ENCODE measurements around the gene SLC26A1. TPM values are rescaled to one million over a fixed set of nuclear protein-coding genes. Genes with fewer than 3 reads are reported as not detected.

The SLC26A1 gene
- total RNA-seq, 1 donor from 2014 or later = not detected

GRCh38 chr4:985123-985830 is 7.9 kb downstream of the SLC26A1 start:
- peaks cover 14% of the 10 kb centered on the region for H3K27me3 Mint-ChIP-seq (ENCODE audit: insufficient read depth, low read depth)
- H3K4me3 Mint-ChIP-seq = peak overlapping the region; percentile 9
- peak overlapping the region; percentile 70 for H2AFZ ChIP-seq (replicated peaks)

GRCh38 chr4:984336-985054 is 8.7 kb downstream of the SLC26A1 start:
- peaks cover 14% of the 10 kb centered on the region for H3F3A ChIP-seq (ENCODE audit: low read depth)
- no peaks in the 10 kb centered on the region for H3K36me3 Mint-ChIP-seq
- peak overlapping the region; percentile 67 for H3K4me2 ChIP-seq
- H4K20me1 ChIP-seq (ENCODE audit: low read depth) = no peaks in the 10 kb centered on the region
- no peaks in the 10 kb centered on the region for H3K79me2 ChIP-seq (ENCODE audit: low read depth)
- H3K9ac ChIP-seq = no peak overlapping the region
- H3K9me3 ChIP-seq (ENCODE audit: low read depth) = no peaks in the 10 kb centered on the region
- peak overlapping the region; percentile 17 for H3K4me3 ChIP-seq
- H3K36me3 ChIP-seq = no peaks in the 10 kb centered on the region
- H3K27ac Mint-ChIP-seq = no peak overlapping the region
- TF ChIP-seq CTCF (IDR thresholded peaks at IDR 0.05) (no peak), EZH2 (IDR thresholded peaks at IDR 0.05) (no peak), EZH2phosphoT487 (IDR thresholded peaks at IDR 0.05) (no peak)
- H3K4me1 ChIP-seq = peaks cover 14% of the 10 kb centered on the region
- H3K27me3 Mint-ChIP-seq (ENCODE audit: insufficient read depth, low read depth) = peaks cover 14% of the 10 kb centered on the region
- peak overlapping the region; percentile 70 for H2AFZ ChIP-seq (replicated peaks)
- peaks cover 41% of the 10 kb centered on the region for H3K27me3 ChIP-seq
- peaks cover 12% of the 10 kb centered on the region for H3K4me1 Mint-ChIP-seq
- no peak overlapping the region for H3K4me3 Mint-ChIP-seq
- no peaks in the 10 kb centered on the region for H3K9me3 Mint-ChIP-seq
- DNase-seq (ENCODE audit: low spot score) = no peak
- no peak overlapping the region for H3K27ac ChIP-seq

More at GRCh38 chr4:985123-985830, 7.9 kb downstream of the SLC26A1 start:
- Histone ChIP-seq H3K4me2 (peak overlapping the region; percentile 67), H3K79me2 (ENCODE audit: low read depth) (no peaks in the 10 kb centered on the region), H3K4me3 (peak overlapping the region; percentile 17), H3K27me3 (peaks cover 41% of the 10 kb centered on the region), H3F3A (ENCODE audit: low read depth) (peaks cover 14% of the 10 kb centered on the region), H3K4me1 (peaks cover 14% of the 10 kb centered on the region), H3K27ac (no peak overlapping the region), H3K9ac (no peak overlapping the region), H4K20me1 (ENCODE audit: low read depth) (no peaks in the 10 kb centered on the region), H3K9me3 (ENCODE audit: low read depth) (no peaks in the 10 kb centered on the region), H3K36me3 (no peaks in the 10 kb centered on the region)
- H3K27ac Mint-ChIP-seq = no peak overlapping the region
- H3K4me1 Mint-ChIP-seq = peaks cover 12% of the 10 kb centered on the region
- TF ChIP-seq EZH2phosphoT487 (IDR thresholded peaks at IDR 0.05) (no peak), CTCF (IDR thresholded peaks at IDR 0.05) (no peak), EZH2 (IDR thresholded peaks at IDR 0.05) (no peak)
- DNase-seq (ENCODE audit: low spot score) = peak; percentile 82
- H3K36me3 Mint-ChIP-seq = no peaks in the 10 kb centered on the region
- no peaks in the 10 kb centered on the region for H3K9me3 Mint-ChIP-seq

DNA sequence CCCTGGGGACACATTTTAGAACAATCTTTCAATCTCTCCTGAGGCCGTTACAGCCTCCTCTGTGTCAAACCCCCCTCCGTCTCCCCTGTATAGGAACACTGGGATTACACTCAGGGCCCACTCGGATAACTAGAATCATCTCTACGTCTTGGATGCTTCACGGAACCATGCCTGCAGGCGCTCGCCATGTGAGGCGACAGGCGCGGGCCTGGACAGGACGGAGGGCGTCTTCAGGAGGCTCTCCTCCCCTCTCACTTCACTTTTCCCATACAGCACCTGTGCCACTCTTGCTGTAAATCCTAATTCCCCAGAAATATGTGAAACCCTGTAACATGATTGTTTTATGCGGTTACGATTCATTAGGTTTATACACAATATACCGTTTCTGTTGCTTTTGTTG is 10.4 kb downstream of the SLC26A1 start:
- Histone ChIP-seq H3K9ac (no peak overlapping the region), H3K36me3 (no peaks in the 10 kb centered on the region), H3K4me3 (no peak overlapping the region), H3K4me2 (no peak overlapping the region), H3K4me1 (peaks cover 14% of the 10 kb centered on the region), H3K27ac (no peak overlapping the region), H3K79me2 (ENCODE audit: low read depth) (no peaks in the 10 kb centered on the region), H2AFZ (replicated peaks) (no peak overlapping the region), H3F3A (ENCODE audit: low read depth) (peaks cover 14% of the 10 kb centered on the region), H4K20me1 (ENCODE audit: low read depth) (no peaks in the 10 kb centered on the region), H3K9me3 (ENCODE audit: low read depth) (no peaks in the 10 kb centered on the region), H3K27me3 (peaks cover 41% of the 10 kb centered on the region)
- peaks cover 12% of the 10 kb centered on the region for H3K4me1 Mint-ChIP-seq
- no peak for DNase-seq (ENCODE audit: low spot score)
- H3K36me3 Mint-ChIP-seq = no peaks in the 10 kb centered on the region
- no peak for TF ChIP-seq EZH2 (IDR thresholded peaks at IDR 0.05)
- no peak for TF ChIP-seq EZH2phosphoT487 (IDR thresholded peaks at IDR 0.05)
- TF ChIP-seq CTCF (IDR thresholded peaks at IDR 0.05) = no peak
- peaks cover 14% of the 10 kb centered on the region for H3K27me3 Mint-ChIP-seq (ENCODE audit: insufficient read depth, low read depth)
- H3K4me3 Mint-ChIP-seq = no peak overlapping the region
- peak overlapping the region; percentile 30 for H3K27ac Mint-ChIP-seq
- H3K9me3 Mint-ChIP-seq = no peaks in the 10 kb centered on the region
